CD4-positive, alpha-beta T cell treated with Interleukin-4 for 1 hour (primary cell): Measurements from ENCODE around the gene TBX6.
"Not testable (repeated sequence)": the region's sequence is repeated elsewhere in the genome, so short reads cannot be mapped to it uniquely, and the experiment has no call there.

Source experiments
- DNase-seq, 2 donors: peaks; one replicate each; pipeline ENCODE4 v3.0.0-alpha.2; 2020 to 2022

Gene TBX6, protein sequence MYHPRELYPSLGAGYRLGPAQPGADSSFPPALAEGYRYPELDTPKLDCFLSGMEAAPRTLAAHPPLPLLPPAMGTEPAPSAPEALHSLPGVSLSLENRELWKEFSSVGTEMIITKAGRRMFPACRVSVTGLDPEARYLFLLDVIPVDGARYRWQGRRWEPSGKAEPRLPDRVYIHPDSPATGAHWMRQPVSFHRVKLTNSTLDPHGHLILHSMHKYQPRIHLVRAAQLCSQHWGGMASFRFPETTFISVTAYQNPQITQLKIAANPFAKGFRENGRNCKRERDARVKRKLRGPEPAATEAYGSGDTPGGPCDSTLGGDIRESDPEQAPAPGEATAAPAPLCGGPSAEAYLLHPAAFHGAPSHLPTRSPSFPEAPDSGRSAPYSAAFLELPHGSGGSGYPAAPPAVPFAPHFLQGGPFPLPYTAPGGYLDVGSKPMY

DNA sequence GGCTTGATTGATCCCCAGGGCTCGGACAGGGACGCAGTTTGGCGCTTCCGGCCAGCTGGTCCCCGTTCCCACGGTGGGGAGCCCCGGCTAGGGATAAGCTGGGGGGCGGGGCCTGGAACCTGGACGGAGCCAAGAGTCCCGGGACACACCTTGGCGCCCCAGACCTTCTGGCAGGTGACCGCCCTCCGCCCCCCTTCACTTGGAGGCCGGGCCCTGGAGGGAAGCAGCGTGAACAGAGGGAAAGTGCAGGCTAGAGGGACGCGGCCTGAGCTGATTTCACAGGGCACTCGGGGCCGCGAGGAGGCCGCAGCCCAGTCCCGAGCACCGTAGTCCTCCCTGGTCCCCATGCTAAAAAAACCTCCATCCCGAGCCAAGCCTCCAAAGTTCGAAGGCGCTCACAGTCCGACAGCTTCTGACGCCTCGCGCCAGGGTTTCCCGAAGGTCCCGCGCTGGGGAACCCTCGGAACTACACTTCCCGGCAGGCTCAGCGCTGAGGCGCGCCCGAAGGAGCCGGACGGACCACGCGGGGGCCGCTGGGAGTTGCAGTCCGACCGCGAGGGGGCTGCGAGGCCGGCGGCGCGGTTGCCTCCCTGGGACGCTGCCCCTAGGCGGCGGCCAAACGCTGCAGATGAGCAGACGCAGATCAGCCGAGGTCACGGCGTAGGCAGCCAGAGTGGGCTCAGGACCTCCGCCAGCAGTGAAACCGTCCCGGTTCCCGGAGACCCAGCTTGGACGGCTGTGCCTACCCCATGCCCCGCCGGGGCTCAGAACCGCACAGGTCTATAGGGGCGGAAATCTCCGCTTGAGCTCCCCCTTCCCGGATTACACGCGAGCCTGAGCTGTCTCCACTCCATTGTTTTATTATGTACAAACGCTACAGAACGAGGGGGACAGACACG is at the start of gene TBX6:
TBX6 (minus strand) TSS at position 451 of the 899 bp plus-strand sequence. CDS start 731 bp downstream, outside the sequence.
- DNase-seq = peak; percentile 92 to 93

DNA sequence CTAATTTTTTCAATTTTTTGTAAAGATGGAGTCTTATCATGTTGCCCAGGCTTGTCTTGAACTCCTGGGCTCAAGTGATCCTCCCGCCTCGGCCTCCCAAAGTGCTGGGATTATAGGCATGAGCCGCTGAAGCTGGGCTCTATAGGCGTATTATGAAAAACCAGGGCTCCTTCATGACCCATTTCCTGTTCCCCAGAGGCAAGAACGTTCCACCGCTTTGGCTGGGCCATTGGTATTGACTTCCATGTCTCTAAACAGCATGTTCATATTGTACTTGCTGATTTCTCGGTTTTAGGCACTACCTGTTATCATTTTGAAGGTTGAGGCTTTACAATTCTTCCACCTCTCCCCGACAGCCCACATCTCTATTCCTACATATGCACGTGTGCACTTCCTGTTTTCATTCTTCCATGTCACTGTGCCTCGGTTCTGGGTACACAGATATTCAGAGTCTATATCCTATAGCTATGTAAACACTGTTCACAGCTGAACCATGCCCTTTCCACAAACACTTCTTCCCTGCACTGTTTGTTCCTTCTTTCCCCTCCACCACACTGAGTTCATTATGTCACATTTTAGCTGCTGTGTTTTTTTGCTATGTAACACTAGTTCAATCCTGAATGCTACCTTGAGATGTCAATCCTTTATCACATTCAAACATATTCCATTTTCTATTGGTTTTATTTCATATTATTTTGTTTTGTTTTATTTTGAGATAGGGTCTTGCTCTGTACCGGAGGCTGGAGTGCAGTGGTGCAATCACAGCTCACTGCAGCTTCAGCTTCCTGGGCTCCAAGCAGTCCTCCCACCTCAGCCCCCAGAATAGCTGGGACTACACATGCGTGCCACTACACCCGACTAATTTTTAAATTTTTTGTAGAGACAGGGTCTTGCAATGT is 48.1 kb upstream of the TBX6 start:
- no peak for DNase-seq

DNA sequence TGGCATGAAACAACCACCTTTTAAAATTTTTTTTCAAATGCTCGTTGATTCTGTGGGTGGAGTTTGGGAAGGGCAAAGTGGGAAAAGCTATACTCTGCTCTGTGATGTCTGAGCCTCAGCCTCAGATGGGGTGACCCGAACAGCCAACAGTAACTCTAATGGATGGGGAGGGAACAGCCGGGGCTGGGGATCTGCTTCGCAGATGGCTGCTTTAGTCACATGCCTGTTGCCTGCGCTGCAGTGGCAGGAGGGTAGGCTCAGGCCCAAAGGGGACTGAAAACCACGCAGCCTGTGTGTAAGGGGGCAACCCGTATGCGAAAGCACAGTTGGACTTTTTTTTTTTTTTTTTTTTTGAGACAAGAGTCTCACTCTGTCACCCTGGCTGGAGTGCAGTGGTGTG is 46.2 kb upstream of the TBX6 start:
- DNase-seq = no peak

DNA sequence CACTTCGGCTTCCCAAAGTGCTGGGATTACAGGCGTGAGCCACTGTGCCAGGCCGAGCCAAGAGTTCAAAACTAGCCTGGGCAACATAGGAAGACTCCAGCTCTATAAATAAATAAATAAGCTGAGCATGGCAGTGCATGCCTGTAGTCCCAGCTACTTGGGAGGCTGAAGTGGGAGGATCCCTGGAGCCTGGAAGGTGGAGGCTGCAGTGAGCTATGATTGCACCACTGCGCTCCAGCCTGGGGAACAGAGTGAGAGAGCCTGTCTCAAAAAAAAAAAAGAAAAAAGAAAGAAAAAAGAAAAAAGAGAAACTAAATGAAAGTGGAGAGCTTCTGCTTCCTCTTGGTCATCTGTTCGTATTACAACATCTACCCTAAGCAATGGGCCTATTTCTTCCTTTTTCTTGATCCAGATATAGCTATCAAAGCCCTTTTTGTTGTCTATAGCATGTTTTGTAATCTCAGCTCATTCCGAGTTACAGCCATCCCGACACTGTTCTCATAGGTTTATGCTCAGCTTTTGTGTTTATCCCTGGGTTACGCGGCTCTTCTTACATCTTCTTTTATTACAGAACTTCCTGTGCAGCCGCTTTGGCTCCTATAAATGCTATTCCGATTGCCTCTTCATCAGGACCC is 45.4 kb upstream of the TBX6 start:
- no peak for DNase-seq

DNA sequence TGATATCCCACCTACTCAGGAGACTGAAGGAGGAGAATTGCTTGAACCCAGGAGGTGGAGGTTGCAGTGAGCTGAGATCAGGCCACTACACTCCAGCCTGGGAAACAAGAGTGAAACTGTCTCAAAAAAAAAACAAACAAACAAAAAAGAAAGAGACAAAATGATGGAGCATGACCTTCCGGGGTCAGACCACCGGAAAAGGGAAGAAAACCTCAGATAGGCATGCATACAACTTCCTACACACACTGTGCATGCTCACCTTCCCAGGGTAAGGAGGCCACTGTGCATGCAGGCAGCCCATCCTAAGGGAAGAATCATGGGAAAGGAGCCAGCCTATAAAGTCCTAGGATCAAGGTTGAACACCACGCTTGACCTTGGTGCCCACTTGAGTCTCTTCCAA is 40.9 kb upstream of the TBX6 start:
- DNase-seq = no peak

DNA sequence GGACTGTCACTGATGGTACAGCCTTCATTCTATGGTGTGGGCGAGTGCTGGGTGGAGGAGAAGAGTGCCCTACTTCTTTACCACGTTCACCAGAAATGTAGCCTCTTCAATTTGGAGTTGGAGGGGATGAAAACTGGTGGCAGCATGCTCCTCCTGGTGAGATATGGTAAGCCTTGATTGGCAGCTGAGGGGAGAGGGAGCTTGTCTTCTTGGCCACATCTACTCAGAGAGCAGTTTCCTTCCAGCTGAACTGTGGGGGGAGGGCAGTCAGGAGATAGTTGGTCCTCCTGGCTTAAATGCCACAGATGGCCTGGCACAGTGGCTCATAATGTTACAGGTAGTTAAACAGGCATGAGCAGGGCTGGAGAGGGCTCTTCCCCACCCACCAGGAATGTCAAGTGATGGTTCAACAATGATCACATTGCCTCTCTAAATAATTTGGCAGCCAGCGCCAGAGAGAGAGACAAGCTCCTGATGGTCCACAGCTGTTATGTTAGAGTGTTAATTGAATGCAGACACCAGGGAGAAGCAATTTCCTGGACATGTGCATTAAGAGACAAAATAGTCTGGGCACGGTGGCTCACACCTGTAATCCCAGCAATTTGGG is 40.2 kb upstream of the TBX6 start:
- DNase-seq = no peak

DNA sequence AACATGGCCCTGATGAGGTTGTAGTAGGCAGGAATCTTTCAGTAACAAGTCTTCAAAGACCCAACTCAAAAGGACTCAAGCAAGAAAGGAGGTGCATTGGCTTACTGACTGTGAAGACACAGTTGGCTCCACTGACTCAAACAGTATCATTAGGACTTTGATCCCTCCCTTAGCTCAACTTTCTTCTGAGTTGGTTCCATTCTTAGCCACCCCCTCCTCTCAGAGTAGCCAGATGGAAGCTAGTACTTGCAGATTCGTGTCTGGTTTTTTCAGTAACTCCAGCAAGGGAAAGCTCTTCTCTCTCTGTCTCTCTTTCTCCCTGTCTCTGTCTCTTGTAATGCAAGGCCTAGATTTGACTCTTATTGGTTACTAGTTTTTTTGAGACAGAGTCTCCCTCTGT is 36.3 kb upstream of the TBX6 start:
- no peak for DNase-seq

DNA sequence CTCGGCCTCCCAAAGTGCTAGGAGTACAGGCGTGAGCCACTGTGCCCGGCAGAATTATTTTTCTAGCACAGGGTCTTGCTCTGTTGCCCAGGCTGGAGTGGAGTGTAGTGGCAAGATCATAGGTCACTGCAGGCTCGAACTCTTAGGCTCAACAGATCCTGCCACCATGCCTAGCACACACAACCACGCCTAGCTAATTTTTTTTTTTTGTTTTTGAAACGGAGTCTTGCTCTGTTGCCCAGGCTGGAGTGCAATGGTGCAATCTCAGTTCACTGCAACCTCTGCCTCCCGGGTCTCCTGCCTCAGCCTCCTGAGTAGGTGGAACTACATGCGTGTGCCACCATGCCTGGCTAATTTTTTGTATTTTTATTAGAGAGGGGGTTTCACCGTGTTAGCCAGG is 34.0 kb upstream of the TBX6 start:
- DNase-seq = not testable (repeated sequence)

DNA sequence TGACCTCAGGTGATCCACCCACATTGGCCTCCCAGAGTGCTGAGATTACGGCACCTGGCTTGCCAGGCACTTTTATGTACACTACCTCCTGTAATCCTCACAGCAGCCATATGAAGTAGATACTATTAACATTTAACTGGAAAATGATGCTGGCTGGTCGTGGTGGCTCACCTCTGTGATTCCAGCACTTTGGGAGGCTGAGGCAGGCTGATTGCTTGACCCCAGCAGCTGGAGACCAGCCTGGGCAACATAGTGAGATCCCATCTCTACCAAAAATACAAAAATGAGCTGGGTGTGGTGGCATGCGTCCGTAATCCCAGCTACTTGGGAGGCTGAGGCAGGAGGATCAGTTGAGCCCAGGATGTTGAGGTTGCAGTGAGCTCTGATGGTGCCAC is 33.3 kb upstream of the TBX6 start:
- no peak for DNase-seq

DNA sequence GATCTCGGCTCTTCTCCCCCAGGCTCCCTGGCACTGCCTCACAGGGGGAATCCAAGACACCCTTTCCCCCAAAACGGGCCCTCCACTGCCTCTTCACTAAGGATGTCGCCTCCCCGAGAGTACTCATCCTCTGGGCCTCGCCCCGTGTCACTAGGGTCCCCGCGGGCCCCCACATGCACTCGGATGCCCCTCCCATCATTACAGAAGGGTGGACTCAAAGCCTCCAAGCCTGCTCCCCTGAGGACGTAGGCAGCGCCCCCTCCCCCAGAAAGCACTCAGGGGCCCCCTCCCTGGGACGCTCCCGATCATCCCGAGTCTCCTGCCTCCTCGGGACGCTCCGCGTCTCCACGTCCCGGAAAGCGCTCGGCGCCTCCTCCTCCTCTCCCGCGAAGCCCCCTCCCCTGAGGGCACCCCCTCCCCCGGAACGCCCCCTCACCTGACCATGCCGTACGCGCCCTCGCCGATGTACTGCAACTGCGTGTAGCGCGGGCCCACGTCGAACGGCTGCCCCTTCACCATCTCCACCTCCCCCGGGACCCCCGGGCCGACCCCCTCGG is 31.0 kb upstream of the TBX6 start:
- DNase-seq = peak in 1 of 2 donors; percentile 19

DNA sequence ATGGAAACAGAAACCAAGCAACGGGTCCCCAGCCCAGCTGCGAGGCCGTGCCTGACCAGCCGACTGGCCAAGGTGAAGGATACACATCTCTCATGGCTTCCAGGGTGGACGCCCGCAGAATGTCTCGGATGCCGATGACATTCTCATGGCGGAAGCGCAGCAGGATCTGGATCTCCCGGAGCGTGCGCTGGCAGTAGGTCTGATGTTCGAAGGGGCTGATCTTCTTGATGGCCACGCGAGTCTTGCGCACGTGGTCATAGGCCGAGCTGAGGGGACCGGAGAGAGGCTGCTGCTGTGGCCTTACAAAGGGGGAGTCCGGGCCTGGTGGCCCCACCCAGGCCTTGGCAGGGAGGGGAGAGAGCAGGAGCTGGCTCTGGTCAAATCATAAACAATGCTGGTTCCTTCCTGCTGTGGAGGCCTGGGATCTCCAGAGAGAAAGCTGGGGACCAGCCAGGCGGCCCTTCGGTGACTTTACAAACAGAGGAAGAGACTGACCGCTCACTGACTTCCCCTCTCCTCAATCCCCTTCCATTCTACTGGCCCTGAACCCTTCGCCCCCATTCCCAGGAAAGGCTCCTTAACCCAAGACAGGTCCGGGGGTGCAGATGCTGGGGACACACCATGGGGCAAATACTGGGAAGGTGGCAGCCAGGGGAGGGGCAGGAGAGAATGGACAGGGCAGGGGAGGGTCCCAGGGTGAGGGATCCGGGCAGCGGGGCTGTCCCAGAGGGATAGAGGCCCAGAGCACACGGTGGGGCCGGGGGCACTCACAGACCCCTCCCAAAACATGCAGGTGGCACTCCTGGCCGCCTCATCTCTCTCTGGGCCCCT is 30.2 kb upstream of the TBX6 start:
- no peak for DNase-seq

DNA sequence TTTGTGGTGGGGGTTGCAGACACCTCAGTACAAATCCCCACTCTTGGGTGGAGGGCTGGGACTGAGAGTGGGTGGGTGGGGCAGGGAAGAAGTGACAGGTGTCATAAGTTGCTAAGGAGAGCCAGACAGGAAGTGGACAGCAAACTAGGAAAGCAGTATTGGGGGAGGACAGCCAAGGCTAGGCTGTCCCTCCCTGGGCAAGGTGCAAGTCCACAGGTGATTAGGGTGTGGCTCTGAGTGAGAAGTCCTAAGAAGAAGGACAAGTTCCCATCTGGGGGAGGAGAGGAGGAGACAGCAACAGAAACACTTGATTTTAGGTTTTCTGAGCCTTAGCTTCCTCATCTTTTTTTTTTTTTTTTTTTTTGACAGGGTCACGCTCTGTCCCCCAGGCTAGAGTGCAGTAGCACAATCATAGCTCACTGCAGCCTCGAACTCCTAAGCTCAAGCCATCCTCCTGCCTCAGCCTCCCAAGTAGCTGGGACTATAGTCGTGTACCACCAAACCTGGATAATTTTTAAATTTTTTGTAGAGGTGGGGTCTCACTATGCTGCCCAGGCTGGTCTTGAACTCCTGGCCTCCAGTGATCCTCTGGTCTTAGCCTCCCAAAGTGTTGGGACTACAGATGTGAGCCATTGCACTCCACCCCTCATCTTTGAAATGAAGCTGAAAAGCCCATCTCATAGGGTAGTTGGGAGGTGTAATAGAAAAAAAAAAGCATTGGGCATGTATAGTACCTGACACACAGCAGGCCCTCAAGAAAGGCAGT is 28.8 kb upstream of the TBX6 start:
- no peak for DNase-seq

DNA sequence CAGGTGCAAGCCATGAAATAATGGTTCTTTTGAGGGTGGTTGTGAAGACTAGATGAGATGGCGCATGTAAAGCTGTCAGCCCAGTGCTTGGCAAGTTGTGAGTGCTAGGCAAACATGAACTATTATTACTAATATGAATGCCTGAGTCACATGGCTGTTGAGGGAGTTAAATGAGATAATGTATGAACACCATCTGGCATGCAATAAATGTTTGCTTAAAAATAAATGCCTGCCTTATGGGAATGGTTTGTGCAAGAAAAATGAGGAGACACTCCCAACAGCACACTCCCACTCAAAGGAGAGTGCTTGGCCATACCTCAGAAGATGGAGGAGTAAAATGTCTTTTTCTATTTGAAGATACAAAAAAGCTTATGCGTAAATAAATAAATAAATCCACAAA is 27.7 kb upstream of the TBX6 start:
- no peak for DNase-seq

DNA sequence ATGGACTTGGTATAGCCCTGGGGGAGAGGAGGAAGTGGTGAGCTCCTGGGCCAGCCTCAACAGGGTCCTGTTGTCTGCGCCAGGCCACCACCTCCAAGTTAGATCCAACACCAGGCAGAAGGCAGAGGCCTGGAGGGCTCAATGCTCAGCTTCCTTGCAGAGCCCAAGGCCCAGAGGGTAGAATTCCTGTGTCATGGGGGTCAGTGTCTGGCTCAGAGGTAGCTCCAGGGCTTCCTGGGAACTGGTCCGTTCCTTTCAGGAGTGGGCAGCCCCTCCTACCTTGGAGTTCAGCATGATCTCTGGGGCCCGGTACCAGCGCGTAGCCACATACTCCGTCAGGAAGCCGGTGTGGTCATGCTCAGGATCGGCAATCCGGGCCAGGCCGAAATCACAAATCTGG is 26.0 kb upstream of the TBX6 start:
- DNase-seq = no peak

DNA sequence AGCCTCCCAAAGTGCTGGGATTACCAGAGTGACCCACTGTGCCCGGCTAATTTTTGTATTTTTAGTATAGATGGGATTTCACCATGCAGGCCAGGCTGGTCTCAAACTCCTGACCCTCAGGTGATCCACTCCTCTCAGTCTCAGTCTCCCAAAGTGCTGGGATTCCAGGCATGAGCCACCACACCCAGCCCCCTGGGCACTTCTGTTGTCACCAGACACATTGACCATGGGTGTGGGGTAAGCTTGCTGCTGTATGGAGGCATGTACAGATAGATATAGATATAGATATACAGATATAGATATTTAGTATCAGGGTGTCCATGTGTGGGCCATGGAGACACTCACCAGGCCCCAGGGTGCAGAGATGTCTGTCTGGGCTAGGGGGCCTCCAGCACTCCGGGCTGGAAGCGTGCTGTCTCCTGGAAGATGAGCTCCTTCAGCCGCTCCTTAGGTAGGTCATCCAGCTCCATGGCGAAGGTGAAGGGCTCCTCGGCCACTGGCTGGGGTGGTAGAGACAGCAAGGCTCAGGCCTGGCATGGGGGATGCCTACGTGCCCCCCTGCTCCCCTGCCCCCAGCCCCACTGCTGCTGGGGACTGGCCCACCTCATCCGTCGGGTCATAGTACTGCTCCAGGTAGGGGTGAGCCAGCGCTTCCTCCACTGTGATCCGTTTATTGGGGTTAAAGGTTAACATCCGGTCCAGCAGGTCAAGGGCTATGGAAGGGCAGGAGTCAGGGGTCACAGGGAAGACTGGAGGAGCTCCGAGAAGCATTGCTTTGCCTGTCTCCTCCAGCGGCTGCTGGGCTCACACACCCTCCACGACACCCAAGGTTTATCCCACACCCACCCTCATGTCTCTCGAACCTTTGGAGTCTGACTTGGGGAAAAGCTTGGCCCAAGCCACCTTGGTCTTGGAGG is 24.8 kb upstream of the TBX6 start:
- DNase-seq = no peak

DNA sequence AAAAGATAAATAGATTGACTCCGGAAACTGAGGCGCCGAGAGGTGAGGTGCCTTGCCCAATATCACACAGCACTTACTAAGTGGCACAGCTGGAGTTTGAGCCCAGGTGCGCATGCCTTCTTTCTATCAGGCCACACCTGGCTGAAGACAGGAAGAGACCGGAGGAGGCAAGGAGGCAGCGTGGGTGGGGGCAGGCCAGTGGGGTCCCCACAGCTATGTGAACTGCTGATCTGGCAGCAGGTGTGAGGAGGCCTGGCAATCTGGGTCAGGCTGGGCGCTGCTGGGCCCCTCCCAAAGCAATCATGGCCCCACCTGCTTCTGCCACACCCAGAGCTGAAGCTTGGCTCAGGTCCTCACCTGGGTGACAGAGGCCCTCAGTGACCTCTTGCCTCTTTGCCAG is 23.5 kb upstream of the TBX6 start:
- peak in 1 of 2 donors; percentile 31 for DNase-seq

DNA sequence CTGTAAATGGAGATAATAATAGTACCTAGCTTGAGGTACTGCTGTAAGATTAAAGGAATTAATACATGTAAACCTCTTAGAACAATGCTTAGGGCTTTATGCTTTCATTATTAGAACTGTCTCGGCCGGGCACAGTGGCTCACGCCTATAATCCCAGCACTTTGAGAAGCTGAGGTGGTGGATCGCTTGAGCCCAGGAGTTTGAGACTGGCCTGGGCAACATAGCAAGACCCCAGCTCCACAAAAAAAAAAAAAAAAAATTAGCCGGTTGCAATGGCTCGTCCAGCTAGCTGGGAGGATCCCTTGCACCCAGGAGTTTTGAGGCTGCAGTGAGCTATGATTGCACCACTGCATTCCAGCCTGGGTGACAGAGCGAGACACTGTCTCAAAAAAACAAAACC is 23.1 kb upstream of the TBX6 start:
- not testable (repeated sequence) for DNase-seq

DNA sequence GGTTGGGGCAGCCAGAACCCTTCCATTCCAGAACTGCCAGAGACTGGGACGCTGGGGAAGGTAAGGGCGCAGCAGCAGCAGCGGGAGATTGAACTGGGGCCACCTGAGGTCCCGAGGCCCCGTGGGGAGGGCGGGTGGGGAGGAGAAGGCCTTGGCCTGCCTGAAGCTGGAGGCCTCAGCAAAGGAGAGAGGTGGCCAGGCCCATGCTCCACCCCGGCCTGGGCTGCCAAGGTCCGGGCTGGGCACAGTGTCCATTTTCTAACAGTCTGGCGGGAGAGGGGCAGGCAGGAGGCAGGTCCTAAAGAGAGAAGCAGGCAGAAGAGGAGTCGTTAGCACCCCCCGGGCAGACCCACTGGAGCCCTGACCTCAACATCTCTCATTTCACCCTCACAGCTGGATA is 22.7 kb upstream of the TBX6 start:
- DNase-seq = no peak
